Measurements from ENCODE around the gene ELK3. TPM values are rescaled to one million over a fixed set of nuclear protein-coding genes. Genes with fewer than 3 reads are reported as not detected.

The ELK3 gene
- total RNA-seq, 2 experiments from 2014 or later: 26.8 to 31.5 TPM

DNA sequence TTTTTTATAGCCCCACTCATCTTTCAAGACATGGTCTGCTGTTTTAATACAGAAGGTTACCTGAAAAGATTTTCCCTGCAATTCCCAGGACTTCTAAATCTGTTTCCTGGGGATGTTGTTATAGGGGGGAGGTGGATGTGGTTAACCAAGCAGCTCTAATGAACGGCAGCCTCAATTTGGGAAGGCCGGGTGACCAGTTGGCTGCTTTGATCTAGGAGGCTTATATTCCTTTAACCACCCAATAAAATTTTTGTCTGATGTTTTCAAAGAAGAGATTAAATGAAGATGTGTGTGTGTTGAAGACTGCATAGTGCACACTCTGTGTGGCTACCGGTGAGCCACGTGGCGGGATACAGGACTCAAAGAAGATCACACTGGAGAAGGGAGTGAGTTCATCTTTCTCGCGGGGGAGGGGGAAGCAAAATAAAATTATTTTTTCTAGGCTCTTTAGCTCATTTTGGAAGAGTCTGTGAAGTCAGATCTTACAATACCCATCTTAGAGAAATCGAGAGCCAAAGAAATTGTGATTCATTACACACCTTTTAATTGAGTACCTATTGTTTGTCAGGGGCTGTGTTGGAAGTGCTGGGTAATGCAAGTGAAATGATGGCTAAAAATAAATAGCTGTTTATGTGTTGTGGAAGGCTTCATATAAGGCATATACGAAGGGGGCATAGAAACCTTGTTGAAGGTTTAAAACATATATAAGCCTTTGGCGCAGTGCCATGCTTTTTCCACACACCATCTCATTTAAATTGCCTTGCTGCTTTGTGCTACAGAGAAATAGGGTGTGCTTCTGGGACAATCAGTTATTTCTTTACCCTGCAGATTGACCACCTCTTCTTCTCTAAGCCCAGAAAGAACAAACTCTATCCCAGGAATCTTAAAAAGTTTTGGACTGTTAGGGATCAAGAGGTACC is 18.5 kb downstream of the ELK3 start:
- CTCF ChIA-PET: interaction anchor here (1.1 to 6.3 kb wide), 5 partner anchors 14 to 188 kb away, joined by 3 to 83 read pairs (median 5); partner anchors contain the start of gene CDK17
- intact Hi-C loops (cut with DNase I, micrococcal nuclease): loop anchor here in 1 of 2 experiments (5.0 to 10.0 kb wide), 2 partner anchors 35 to 298 kb away; no protein-coding TSS in a partner anchor

DNA sequence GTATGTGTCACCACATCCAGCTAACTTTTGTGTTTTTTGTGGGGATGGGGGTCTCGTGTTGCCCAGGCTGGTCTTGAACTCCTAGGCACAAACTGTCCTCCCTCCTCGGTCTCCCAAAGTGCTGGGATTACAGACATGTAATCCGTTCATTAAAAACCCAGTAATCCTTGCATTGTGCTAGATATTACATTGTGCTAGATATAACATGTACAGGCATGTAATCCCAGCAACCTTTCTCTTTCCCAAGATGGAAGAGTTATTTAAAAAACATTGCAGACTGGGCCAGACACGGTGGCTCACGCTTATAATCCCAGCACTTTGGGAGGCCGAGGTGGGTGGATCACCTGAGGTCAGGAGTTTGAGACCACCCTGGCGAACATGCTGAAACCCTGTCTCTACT is 19.7 kb downstream of the ELK3 start:
- peak overlapping the region in 1 of 2 donors; percentile 53 for H3K27ac ChIP-seq (ENCODE audit: low read depth in 1 of 2, low read length in 2 of 2)
- no peaks in the 10 kb centered on the region for H3K27me3 ChIP-seq (ENCODE audit: control insufficient read depth in 1 of 2, insufficient read depth in 2 of 2, low read length in 2 of 2)
- intact Hi-C loops (cut with DNase I, micrococcal nuclease): loop anchor here (2.0 to 10.0 kb wide), 3 partner anchors 37 to 299 kb away; no protein-coding TSS in a partner anchor
- ATAC-seq (ENCODE audit: poor library complexity) (no peak), DNase-seq (no peak)
- H3K4me3 Mint-ChIP-seq: peak overlapping the region; percentile 57
- H3K36me3 ChIP-seq (ENCODE audit: insufficient read depth, low read length): peaks cover 11% of the 10 kb centered on the region
- no peaks in the 10 kb centered on the region for H3K27me3 Mint-ChIP-seq
- H3K4me3 ChIP-seq (ENCODE audit: low read length): no peak overlapping the region
- TF ChIP-seq, protein P1, sequence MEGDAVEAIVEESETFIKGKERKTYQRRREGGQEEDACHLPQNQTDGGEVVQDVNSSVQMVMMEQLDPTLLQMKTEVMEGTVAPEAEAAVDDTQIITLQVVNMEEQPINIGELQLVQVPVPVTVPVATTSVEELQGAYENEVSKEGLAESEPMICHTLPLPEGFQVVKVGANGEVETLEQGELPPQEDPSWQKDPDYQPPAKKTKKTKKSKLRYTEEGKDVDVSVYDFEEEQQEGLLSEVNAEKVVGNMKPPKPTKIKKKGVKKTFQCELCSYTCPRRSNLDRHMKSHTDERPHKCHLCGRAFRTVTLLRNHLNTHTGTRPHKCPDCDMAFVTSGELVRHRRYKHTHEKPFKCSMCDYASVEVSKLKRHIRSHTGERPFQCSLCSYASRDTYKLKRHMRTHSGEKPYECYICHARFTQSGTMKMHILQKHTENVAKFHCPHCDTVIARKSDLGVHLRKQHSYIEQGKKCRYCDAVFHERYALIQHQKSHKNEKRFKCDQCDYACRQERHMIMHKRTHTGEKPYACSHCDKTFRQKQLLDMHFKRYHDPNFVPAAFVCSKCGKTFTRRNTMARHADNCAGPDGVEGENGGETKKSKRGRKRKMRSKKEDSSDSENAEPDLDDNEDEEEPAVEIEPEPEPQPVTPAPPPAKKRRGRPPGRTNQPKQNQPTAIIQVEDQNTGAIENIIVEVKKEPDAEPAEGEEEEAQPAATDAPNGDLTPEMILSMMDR (IDR thresholded peaks at IDR 0.05): no peak
- H3K9me3 Mint-ChIP-seq: no peaks in the 10 kb centered on the region
- CTCF ChIA-PET: interaction anchor here (0.9 to 6.3 kb wide), 6 partner anchors 10 to 295 kb away, joined by 3 to 83 read pairs (median 4); partner anchors contain the start of gene LTA4H
- peaks cover 62% of the 10 kb centered on the region for H3K4me1 ChIP-seq (ENCODE audit: insufficient read depth, low read length)
- H3K9me3 ChIP-seq (ENCODE audit: control insufficient read depth in 1 of 2, insufficient read depth in 1 of 2, low read length in 2 of 2): no peaks in the 10 kb centered on the region
- peak overlapping the region; percentile 82 for H3K27ac Mint-ChIP-seq
- peaks cover 26% of the 10 kb centered on the region for H3K36me3 Mint-ChIP-seq (ENCODE audit: low read depth)
- POLR2A ChIA-PET: interaction anchor here (1.3 to 1.5 kb wide), 2 partner anchors 15 to 18 kb away, joined by 4 to 5 read pairs; no protein-coding TSS in a partner anchor
- H3K4me1 Mint-ChIP-seq (ENCODE audit: low read depth): peaks cover 84% of the 10 kb centered on the region

More for the DNA sequence above, 18.5 kb downstream of the ELK3 start:
- Histone ChIP-seq H3K4me3 (ENCODE audit: low read length) (peak overlapping the region; percentile 11), H3K4me1 (ENCODE audit: insufficient read depth, low read length) (peaks cover 71% of the 10 kb centered on the region), H3K9me3 (ENCODE audit: control insufficient read depth in 1 of 2, insufficient read depth in 1 of 2, low read length in 2 of 2) (no peaks in the 10 kb centered on the region), H3K36me3 (ENCODE audit: insufficient read depth, low read length) (peaks cover 11% of the 10 kb centered on the region), H3K27ac (ENCODE audit: low read depth in 1 of 2, low read length in 2 of 2) (peak overlapping the region; percentile 3 to 53), H3K27me3 (ENCODE audit: control insufficient read depth in 1 of 2, insufficient read depth in 2 of 2, low read length in 2 of 2) (no peaks in the 10 kb centered on the region)
- Mint-ChIP-seq H3K4me3 (peak overlapping the region; percentile 66), H3K27ac (peak overlapping the region; percentile 82), H3K9me3 (no peaks in the 10 kb centered on the region), H3K4me1 (ENCODE audit: low read depth) (peaks cover 86% of the 10 kb centered on the region), H3K36me3 (ENCODE audit: low read depth) (peaks cover 24% of the 10 kb centered on the region), H3K27me3 (no peaks in the 10 kb centered on the region)
- TF ChIP-seq, protein P1 (IDR thresholded peaks at IDR 0.05): no peak
- ATAC-seq (ENCODE audit: poor library complexity): no peak
- peak in 1 of 14 experiments; percentile 20 for DNase-seq
- POLR2A ChIA-PET: interaction anchor here (0.8 to 4.8 kb wide), 11 partner anchors 10 to 187 kb away, joined by 3 to 42 read pairs (median 5); partner anchors contain the start of gene CDK17

DNA sequence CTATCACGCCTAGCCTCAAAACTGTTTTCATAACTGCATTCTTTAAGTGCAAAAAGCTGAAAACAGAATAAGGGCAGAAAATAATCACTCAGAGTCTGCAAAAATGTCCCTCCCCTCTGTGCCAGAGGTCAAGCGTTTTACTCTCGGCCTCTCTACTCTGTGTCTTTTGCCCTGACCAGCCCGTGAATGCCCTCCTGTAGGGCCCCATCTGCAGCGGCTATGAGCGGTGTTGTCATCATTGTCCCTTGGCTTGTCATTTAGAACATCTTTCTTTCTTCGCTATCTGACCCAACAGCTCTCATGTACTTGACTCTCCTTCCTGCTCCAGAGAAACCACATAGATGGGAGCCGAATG is 21.7 kb downstream of the ELK3 start:
- no peak for DNase-seq
- Histone ChIP-seq H3K27ac (ENCODE audit: low read depth in 1 of 2, low read length in 2 of 2) (peak overlapping the region in 1 of 2 donors; percentile 11), H3K36me3 (ENCODE audit: insufficient read depth, low read length) (peaks cover 16% of the 10 kb centered on the region), H3K4me3 (ENCODE audit: low read length) (no peak overlapping the region), H3K27me3 (ENCODE audit: control insufficient read depth in 1 of 2, insufficient read depth in 2 of 2, low read length in 2 of 2) (no peaks in the 10 kb centered on the region), H3K9me3 (ENCODE audit: control insufficient read depth in 1 of 2, insufficient read depth in 1 of 2, low read length in 2 of 2) (no peaks in the 10 kb centered on the region), H3K4me1 (ENCODE audit: insufficient read depth, low read length) (peaks cover 55% of the 10 kb centered on the region)
- H3K9me3 Mint-ChIP-seq: no peaks in the 10 kb centered on the region
- intact Hi-C loops (cut with DNase I, micrococcal nuclease): loop anchor here (1.0 to 10.0 kb wide), 6 partner anchors 81 to 301 kb away; no protein-coding TSS in a partner anchor
- CTCF ChIA-PET: interaction anchor here (0.7 to 6.3 kb wide), 20 partner anchors 10 to 301 kb away, joined by 3 to 83 read pairs (median 8); partner anchors contain the start of gene CDK17
- H3K36me3 Mint-ChIP-seq (ENCODE audit: low read depth): peaks cover 37% of the 10 kb centered on the region
- peaks cover 77% of the 10 kb centered on the region for H3K4me1 Mint-ChIP-seq (ENCODE audit: low read depth)
- H3K27ac Mint-ChIP-seq: peak overlapping the region; percentile 68
- TF ChIP-seq, protein P1 (IDR thresholded peaks at IDR 0.05): no peak
- no peaks in the 10 kb centered on the region for H3K27me3 Mint-ChIP-seq
- no peak for ATAC-seq (ENCODE audit: poor library complexity)
- POLR2A ChIA-PET: interaction anchor here (0.8 to 2.0 kb wide), 6 partner anchors 20 to 301 kb away, joined by 3 to 18 read pairs (median 6); partner anchors contain the start of genes CDK17 and LTA4H
- H3K4me3 Mint-ChIP-seq: peak overlapping the region; percentile 42
